ENCODE measurements around the gene SAFB. TPM values are rescaled to one million over a fixed set of nuclear protein-coding genes. Genes with fewer than 3 reads are reported as not detected.

SAFB gene
- total and polyA plus RNA-seq, 2 of the 13 experiments (the other 11 are each of a cell fraction or from before 2014, with no cell fraction given): 21.0 to 28.4 TPM

- TF ChIP-seq HMGXB3 (CRISPR knock-in tag; IDR thresholded peaks at IDR 0.05; ENCODE audit: borderline replicate concordance): peak; percentile 51; the same call in 1 of the 2 replicates
- TF ChIP-seq FOXK1 (CRISPR knock-in tag; IDR thresholded peaks at IDR 0.05; ENCODE audit: borderline replicate concordance, low read depth): peak; percentile 65; the same call in 1 of the 2 replicates
- TF ChIP-seq ZBTB2 (CRISPR knock-in tag; IDR thresholded peaks at IDR 0.05; ENCODE audit: low read depth): peak; percentile 60
- TF ChIP-seq NFKBIZ (CRISPR knock-in tag; IDR thresholded peaks at IDR 0.05): no peak
- peak; percentile 89 for TF ChIP-seq NAIF1 (CRISPR knock-in tag; IDR thresholded peaks at IDR 0.05; ENCODE audit: borderline replicate concordance)
- TF ChIP-seq AKAP8 (CRISPR knock-in tag; IDR thresholded peaks at IDR 0.05): 0 out of 2 replicates have a peak, but pooled peaks have one; percentile 18
- TF ChIP-seq MAX (IDR thresholded peaks at IDR 0.05): peak; percentile 76
- TF ChIP-seq ZNF567 (CRISPR knock-in tag; IDR thresholded peaks at IDR 0.05; ENCODE audit: borderline replicate concordance): no peak
- no peak for TF ChIP-seq ZBTB42 (CRISPR knock-in tag; IDR thresholded peaks at IDR 0.05)
- TF ChIP-seq RAD21 (CRISPR knock-in tag; IDR thresholded peaks at IDR 0.05): 0 out of 2 replicates have a peak, but pooled peaks have one; percentile 22
- TF ChIP-seq STAG1 (CRISPR knock-in tag; IDR thresholded peaks at IDR 0.05): no peak
- peak; percentile 90; the same call in 1 of the 2 replicates for TF ChIP-seq SALL2 (CRISPR knock-in tag; IDR thresholded peaks at IDR 0.05)
- 0 out of 2 replicates have a peak, but pooled peaks have one; percentile 29 for TF ChIP-seq RNF2 (conservative IDR thresholded peaks at IDR 0.05; ENCODE audit: low read depth)
- TF ChIP-seq ZC3H4 (CRISPR knock-in tag; IDR thresholded peaks at IDR 0.05; ENCODE audit: borderline replicate concordance): no peak
- no peak for TF ChIP-seq PBX2 (CRISPR knock-in tag; IDR thresholded peaks at IDR 0.05)
- peak; percentile 60; the same call in 1 of the 2 replicates for TF ChIP-seq FOXJ3 (CRISPR knock-in tag; IDR thresholded peaks at IDR 0.05; ENCODE audit: borderline replicate concordance)
- peak; percentile 87 for TF ChIP-seq SAP130 (CRISPR knock-in tag; IDR thresholded peaks at IDR 0.05; ENCODE audit: low read depth)
- TF ChIP-seq RBM39 (IDR thresholded peaks at IDR 0.05; ENCODE audit: low read depth, low read length, poor library complexity, severe bottlenecking): peak; percentile 32
- TF ChIP-seq JARID2 (CRISPR knock-in tag; IDR thresholded peaks at IDR 0.05; ENCODE audit: insufficient replicate concordance): no peak
- TF ChIP-seq NRL (CRISPR knock-in tag; IDR thresholded peaks at IDR 0.05; ENCODE audit: borderline replicate concordance): no peak; the same call in 1 of the 2 replicates
- TF ChIP-seq SNRNP70 (IDR thresholded peaks at IDR 0.05; ENCODE audit: low read depth, low read length): no peak
- TF ChIP-seq SPEN (CRISPR knock-in tag; IDR thresholded peaks at IDR 0.05; ENCODE audit: low read depth): peak; percentile 85
These were observed at the start of gene SAFB, which contains the start of gene SAFB2 (continued) for GRCh38 chr19:5622465-5623396.
